ENCODE measurements around the gene TMEM150A. TPM values are rescaled to one million over a fixed set of nuclear protein-coding genes. Genes with fewer than 3 reads are reported as not detected.

TMEM150A gene
- total and polyA plus RNA-seq, 2 of the 13 experiments (the other 11 are each of a cell fraction or from before 2014, with no cell fraction given), result 30.1 to 70.4 TPM

DNA sequence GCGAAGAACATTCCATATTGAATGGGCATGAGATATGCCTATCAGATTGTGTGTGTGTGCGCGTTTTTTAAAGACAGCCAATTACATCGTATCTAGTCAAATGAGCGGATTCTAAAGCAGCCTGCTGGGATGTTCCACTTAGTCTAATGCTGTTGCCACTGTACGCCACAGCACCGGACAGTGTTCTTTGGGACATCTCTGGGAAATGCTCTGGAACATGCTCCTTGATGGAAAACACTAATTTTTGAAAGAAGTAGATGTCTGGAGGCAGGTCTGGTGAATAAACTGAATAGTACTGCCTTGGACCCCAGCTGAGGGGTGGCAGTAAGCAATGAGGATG, 3.6 kb upstream of the TMEM150A start (continued):
- TF ChIP-seq, protein P1, sequence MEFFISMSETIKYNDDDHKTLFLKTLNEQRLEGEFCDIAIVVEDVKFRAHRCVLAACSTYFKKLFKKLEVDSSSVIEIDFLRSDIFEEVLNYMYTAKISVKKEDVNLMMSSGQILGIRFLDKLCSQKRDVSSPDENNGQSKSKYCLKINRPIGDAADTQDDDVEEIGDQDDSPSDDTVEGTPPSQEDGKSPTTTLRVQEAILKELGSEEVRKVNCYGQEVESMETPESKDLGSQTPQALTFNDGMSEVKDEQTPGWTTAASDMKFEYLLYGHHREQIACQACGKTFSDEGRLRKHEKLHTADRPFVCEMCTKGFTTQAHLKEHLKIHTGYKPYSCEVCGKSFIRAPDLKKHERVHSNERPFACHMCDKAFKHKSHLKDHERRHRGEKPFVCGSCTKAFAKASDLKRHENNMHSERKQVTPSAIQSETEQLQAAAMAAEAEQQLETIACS (CRISPR knock-in tag; IDR thresholded peaks at IDR 0.05), result no peak
- TF ChIP-seq, protein P2, sequence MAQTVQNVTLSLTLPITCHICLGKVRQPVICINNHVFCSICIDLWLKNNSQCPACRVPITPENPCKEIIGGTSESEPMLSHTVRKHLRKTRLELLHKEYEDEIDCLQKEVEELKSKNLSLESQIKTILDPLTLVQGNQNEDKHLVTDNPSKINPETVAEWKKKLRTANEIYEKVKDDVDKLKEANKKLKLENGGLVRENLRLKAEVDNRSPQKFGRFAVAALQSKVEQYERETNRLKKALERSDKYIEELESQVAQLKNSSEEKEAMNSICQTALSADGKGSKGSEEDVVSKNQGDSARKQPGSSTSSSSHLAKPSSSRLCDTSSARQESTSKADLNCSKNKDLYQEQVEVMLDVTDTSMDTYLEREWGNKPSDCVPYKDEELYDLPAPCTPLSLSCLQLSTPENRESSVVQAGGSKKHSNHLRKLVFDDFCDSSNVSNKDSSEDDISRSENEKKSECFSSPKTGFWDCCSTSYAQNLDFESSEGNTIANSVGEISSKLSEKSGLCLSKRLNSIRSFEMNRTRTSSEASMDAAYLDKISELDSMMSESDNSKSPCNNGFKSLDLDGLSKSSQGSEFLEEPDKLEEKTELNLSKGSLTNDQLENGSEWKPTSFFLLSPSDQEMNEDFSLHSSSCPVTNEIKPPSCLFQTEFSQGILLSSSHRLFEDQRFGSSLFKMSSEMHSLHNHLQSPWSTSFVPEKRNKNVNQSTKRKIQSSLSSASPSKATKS (CRISPR knock-in tag; IDR thresholded peaks at IDR 0.05), result no peak
- no peak for TF ChIP-seq ZNF335 (CRISPR knock-in tag; IDR thresholded peaks at IDR 0.05)
- TF ChIP-seq, protein P3, sequence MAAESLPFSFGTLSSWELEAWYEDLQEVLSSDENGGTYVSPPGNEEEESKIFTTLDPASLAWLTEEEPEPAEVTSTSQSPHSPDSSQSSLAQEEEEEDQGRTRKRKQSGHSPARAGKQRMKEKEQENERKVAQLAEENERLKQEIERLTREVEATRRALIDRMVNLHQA (CRISPR knock-in tag; IDR thresholded peaks at IDR 0.05), result no peak
- no peak for TF ChIP-seq KDM4B (CRISPR knock-in tag; IDR thresholded peaks at IDR 0.05)

DNA sequence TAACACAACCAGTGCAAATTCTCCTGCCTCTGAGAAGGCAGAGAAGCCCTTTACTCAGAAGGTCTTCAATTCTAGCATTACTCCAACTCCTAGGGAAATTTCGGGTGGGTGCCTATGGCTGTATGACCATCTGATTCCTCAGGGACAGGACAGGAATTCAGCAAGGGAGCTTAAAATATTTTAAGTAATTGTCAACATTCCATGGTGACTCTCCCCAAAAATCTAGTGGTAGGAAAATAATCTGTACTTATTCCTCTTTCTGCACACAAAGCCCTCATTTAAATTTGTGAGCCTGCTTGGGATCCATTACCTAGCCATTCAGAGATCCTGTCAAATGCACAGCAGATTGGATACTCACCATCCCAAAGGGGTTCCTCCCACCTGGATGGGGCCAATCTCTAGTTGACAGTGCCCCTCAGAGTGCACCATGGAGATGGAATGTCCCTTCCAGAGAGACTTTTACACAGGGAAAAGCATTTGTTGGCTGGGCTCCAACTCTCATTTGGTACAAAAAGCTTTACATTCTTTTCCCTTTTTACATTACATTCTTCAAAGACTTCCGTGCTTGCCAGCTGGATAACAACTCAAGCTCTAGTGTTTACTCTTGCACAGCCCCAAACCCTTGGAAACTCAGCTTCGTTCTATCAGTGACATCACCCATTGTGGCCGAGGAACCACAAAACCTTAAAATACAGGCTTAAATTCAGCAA, 3.1 kb upstream of the TMEM150A start:
- H3K4me3 ChIP-seq (replicated peaks in 1 of 3; ENCODE audit: insufficient read depth in 1 of 3, low read depth in 2 of 3, low read length in 3 of 3), result no peak overlapping the region
- no peaks in the 10 kb centered on the region for H4K20me1 ChIP-seq (ENCODE audit: insufficient read depth, low read length)
- H3K27me3 ChIP-seq (ENCODE audit: control insufficient read depth in 1 of 2, insufficient read depth in 2 of 2, low read length in 2 of 2), result no peaks in the 10 kb centered on the region; a peak in 1 of 5 replicates
- no TSS peak for BruUV-seq (replicated peaks)
- no peaks in the 10 kb centered on the region for H3K9me3 ChIP-seq (ENCODE audit: low read length)
- peaks cover 13 to 29% of the 10 kb centered on the region in 2 experiments for H3K36me3 ChIP-seq (replicated peaks in 1 of 2; ENCODE audit: control insufficient read depth in 1 of 2, insufficient read depth in 2 of 2, low read length in 2 of 2)
- H3K9ac ChIP-seq (ENCODE audit: insufficient read depth, low read depth, low read length), result peak overlapping the region; percentile 4; the same call in 1 of the 2 replicates
- H2AFZ ChIP-seq (ENCODE audit: low read length), result no peak overlapping the region
- in situ Hi-C loops (cut with HindIII; ENCODE audit: extremely low pct_ligation_motif_present, low pct_unique_long_range_greater_than_20kb) (no loop called here), intact Hi-C loops (cut with micrococcal nuclease; ENCODE audit: unreplicated experiment) (no loop called here)
- WGBS (ENCODE audit: low lambda C conversion rate), result 55% methylated on average over 4 of the region's 4 CpGs
- peak; percentile 87 for DNase-seq (ENCODE audit: low spot score)
- peak overlapping the region; percentile 86 for H3K4me2 ChIP-seq (ENCODE audit: low read depth, low read length)
- CTCF ChIA-PET (ENCODE audit: low intra/inter-chr PET ratio, low total read pairs), result no interaction called here
- POLR2A ChIA-PET, result interaction anchor here (0.6 to 25.9 kb wide), 10 partner anchors 11 to 240 kb away, joined by 3 to 795 read pairs (median 10); partner anchors contain the start of genes GGCX, MAT2A, RNF181 and SH2D6
- FAIRE-seq, result no peak
- peaks cover 38% of the 10 kb centered on the region for H3K79me2 ChIP-seq (ENCODE audit: insufficient read depth, low read length)
- H3K27ac ChIP-seq (ENCODE audit: extremely low read length, insufficient read depth, low read length), result peak overlapping the region; percentile 26
- H3K4me1 ChIP-seq (ENCODE audit: insufficient read depth, low read length), result peaks cover 79% of the 10 kb centered on the region
- ATAC-seq, result no peak
- no peak for TF ChIP-seq TBL1XR1 (IDR thresholded peaks at IDR 0.05; ENCODE audit: borderline replicate concordance, low read length, partially characterized antibody)
- TF ChIP-seq RARA (CRISPR knock-in tag; IDR thresholded peaks at IDR 0.05), result peak; percentile 35; the same call in 1 of the 2 replicates
- no peak for TF ChIP-seq KLF9 (CRISPR knock-in tag; IDR thresholded peaks at IDR 0.05; ENCODE audit: low read depth)
- TF ChIP-seq HNRNPK (IDR thresholded peaks at IDR 0.05; ENCODE audit: low read depth, low read length, poor library complexity, severe bottlenecking), result no peak
- TF ChIP-seq ATF1 (CRISPR knock-in tag; IDR thresholded peaks at IDR 0.05), result no peak
- no peak; the same call in 1 of the 2 replicates for TF ChIP-seq ZC3H13 (CRISPR knock-in tag; IDR thresholded peaks at IDR 0.05)
- TF ChIP-seq MIER2 (CRISPR knock-in tag; IDR thresholded peaks at IDR 0.05), result no peak
- TF ChIP-seq GTF2F1 (IDR thresholded peaks at IDR 0.05; ENCODE audit: low read length), result no peak
- no peak for TF ChIP-seq GATAD1 (CRISPR knock-in tag; IDR thresholded peaks at IDR 0.05)
- TF ChIP-seq TCF7L2 (IDR thresholded peaks at IDR 0.05; ENCODE audit: low read depth, low read length), result no peak
- no peak for TF ChIP-seq MAFG (CRISPR knock-in tag; IDR thresholded peaks at IDR 0.05)
- TF ChIP-seq ZNF713 (CRISPR knock-in tag; IDR thresholded peaks at IDR 0.05), result no peak
